ENCODE measurements around the gene DNAH3. TPM values are rescaled to one million over a fixed set of nuclear protein-coding genes. Genes with fewer than 3 reads are reported as not detected.
A peak's percentile ranks its signal among the peaks of the same experiment; 100 is the strongest.

The DNAH3 gene
- total RNA-seq, 4 donors from 2014 or later = 0.72 to 1.8 (median 1.4) TPM

- H3K4me3 ChIP-seq (ENCODE audit: low read depth, poor library complexity, severe bottlenecking) = no peak overlapping the region
- 78 to 83% methylated on average over 4 of the region's 4 CpGs for WGBS, 2 donors
- intact Hi-C loops (cut with DNase I; ENCODE audit: low total_unique reads) = no loop called here
- no peak for TF ChIP-seq POLR2A (IDR thresholded peaks at IDR 0.05)
- TF ChIP-seq CTCF (IDR thresholded peaks at IDR 0.05) = no peak
- no peak for DNase-seq (ENCODE audit: low spot score in 2 of 2)
Measured at GRCh38 chr16:21163576-21163975, 12.9 kb upstream of the DNAH3 start.

- peak in 1 of 2 donors; percentile 90 for DNase-seq (ENCODE audit: low spot score in 2 of 2)
- no peak overlapping the region for H3K4me3 ChIP-seq (ENCODE audit: low read depth, poor library complexity, severe bottlenecking)
- intact Hi-C loops (cut with DNase I; ENCODE audit: low total_unique reads) = no loop called here
- WGBS, 2 donors = 22 to 24% methylated on average over 7 of the region's 7 CpGs
- TF ChIP-seq CTCF (IDR thresholded peaks at IDR 0.05) (no peak), POLR2A (IDR thresholded peaks at IDR 0.05) (no peak)
Measured at GRCh38 chr16:21162661-21163151, 12.1 kb upstream of the DNAH3 start.

GRCh38 chr16:21161211-21161610 is 10.6 kb upstream of the DNAH3 start:
- TF ChIP-seq CTCF (IDR thresholded peaks at IDR 0.05) (no peak), POLR2A (IDR thresholded peaks at IDR 0.05) (no peak)
- intact Hi-C loops (cut with DNase I; ENCODE audit: low total_unique reads) = no loop called here
- H3K4me3 ChIP-seq (ENCODE audit: low read depth, poor library complexity, severe bottlenecking) = no peak overlapping the region
- WGBS, 2 donors = 50 to 52% methylated on average over 2 of the region's 2 CpGs
- DNase-seq (ENCODE audit: low spot score in 2 of 2) = no peak

GRCh38 chr16:21160276-21160675 is 9.6 kb upstream of the DNAH3 start:
- no peak for DNase-seq (ENCODE audit: low spot score in 2 of 2)
- intact Hi-C loops (cut with DNase I; ENCODE audit: low total_unique reads) = no loop called here
- no peak for TF ChIP-seq CTCF (IDR thresholded peaks at IDR 0.05)
- TF ChIP-seq POLR2A (IDR thresholded peaks at IDR 0.05) = no peak
- 36 to 38% methylated on average over 1 of the region's 1 CpG for WGBS, 2 donors
- no peak overlapping the region for H3K4me3 ChIP-seq (ENCODE audit: low read depth, poor library complexity, severe bottlenecking)

GRCh38 chr16:21159281-21159951 is 8.8 kb upstream of the DNAH3 start:
- peak overlapping the region; percentile 78 for H3K4me3 ChIP-seq (ENCODE audit: low read depth, poor library complexity, severe bottlenecking)
- 2% methylated on average over 27 of the region's 27 CpGs for WGBS, 2 donors
- TF ChIP-seq CTCF (IDR thresholded peaks at IDR 0.05) (no peak), POLR2A (IDR thresholded peaks at IDR 0.05) (no peak)
- DNase-seq (ENCODE audit: low spot score in 2 of 2) = peak; percentile 49 to 92
- intact Hi-C loops (cut with DNase I; ENCODE audit: low total_unique reads) = no loop called here
